ENCODE data around the gene CASQ2. TPM values are rescaled to one million over a fixed set of nuclear protein-coding genes. Genes with fewer than 3 reads are reported as not detected.
"Not testable (repeated sequence)": the region's sequence is repeated elsewhere in the genome, so short reads cannot be mapped to it uniquely, and the experiment has no call there.

The CASQ2 gene
- total and polyA plus RNA-seq, 4 experiments from 2014 or later, result not detected

- Mint-ChIP-seq H3K36me3 (no peaks in the 10 kb centered on the region), H3K4me1 (no peaks in the 10 kb centered on the region), H3K27me3 (peaks cover 29 to 32% of the 10 kb centered on the region in 2 donors), H3K4me3 (no peak overlapping the region), H3K27ac (no peak overlapping the region), H3K9me3 (peaks cover 0 to 12% (median 2%) of the 10 kb centered on the region in 8 donors)
- POLR2A ChIA-PET (ENCODE audit: partially characterized antibody), result no interaction called here
- no peaks in the 10 kb centered on the region for H3K27me3 ChIP-seq (ENCODE audit: insufficient read depth, low read length)
- DNase-seq, result no peak
- no peaks in the 10 kb centered on the region for H3K36me3 ChIP-seq (ENCODE audit: insufficient read depth, low read length)
- intact Hi-C loops (cut with micrococcal nuclease), result no loop called here
- H3K4me3 ChIP-seq (ENCODE audit: low read length in 2 of 2), result no peak overlapping the region
- no peaks in the 10 kb centered on the region for H3K4me1 ChIP-seq (ENCODE audit: insufficient read depth, low read length)
- CTCF ChIA-PET (ENCODE audit: partially characterized antibody), result interaction anchor here (0.5 kb wide), 1 partner anchor 9 kb away, joined by 3 read pairs; no protein-coding TSS in a partner anchor
- H3K27ac ChIP-seq (ENCODE audit: low read depth, low read length), result no peak overlapping the region
- H3K9me3 ChIP-seq (ENCODE audit: control insufficient read depth in 1 of 2, low read length in 2 of 2), result no peaks in the 10 kb centered on the region
Measured at GRCh38 chr1:115781851-115782250, 13.3 kb upstream of the CASQ2 start.

GRCh38 chr1:115781343-115781742 is 12.8 kb upstream of the CASQ2 start:
- POLR2A ChIA-PET (ENCODE audit: partially characterized antibody), result no interaction called here
- CTCF ChIA-PET (ENCODE audit: partially characterized antibody), result interaction anchor here (0.5 kb wide), 1 partner anchor 9 kb away, joined by 3 read pairs; no protein-coding TSS in a partner anchor
- intact Hi-C loops (cut with micrococcal nuclease), result no loop called here

GRCh38 chr1:115780655-115781054 is 12.1 kb upstream of the CASQ2 start:
- peaks cover 26 to 32% of the 10 kb centered on the region in 2 donors for H3K27me3 Mint-ChIP-seq
- H3K27me3 ChIP-seq (ENCODE audit: insufficient read depth, low read length); H3K9me3 ChIP-seq (ENCODE audit: control insufficient read depth in 1 of 2, low read length in 2 of 2); H3K27ac ChIP-seq (ENCODE audit: low read depth, low read length); intact Hi-C loops (cut with micrococcal nuclease); H3K36me3 ChIP-seq (ENCODE audit: insufficient read depth, low read length); H3K4me3 ChIP-seq (ENCODE audit: low read length in 2 of 2); POLR2A ChIA-PET (ENCODE audit: partially characterized antibody); H3K4me1 ChIP-seq (ENCODE audit: insufficient read depth, low read length); H3K4me3 Mint-ChIP-seq; H3K36me3 Mint-ChIP-seq; DNase-seq; H3K4me1 Mint-ChIP-seq; H3K27ac Mint-ChIP-seq; CTCF ChIA-PET (ENCODE audit: partially characterized antibody); H3K9me3 Mint-ChIP-seq: not testable (repeated sequence)

More at GRCh38 chr1:115781343-115781742, 12.8 kb upstream of the CASQ2 start:
- no peaks in the 10 kb centered on the region for H3K36me3 ChIP-seq (ENCODE audit: insufficient read depth, low read length)
- H3K27ac ChIP-seq (ENCODE audit: low read depth, low read length), result no peak overlapping the region
- DNase-seq, result no peak
- Mint-ChIP-seq H3K4me3 (no peak overlapping the region), H3K9me3 (peaks cover 0 to 10% (median under 1%) of the 10 kb centered on the region in 8 donors), H3K4me1 (no peaks in the 10 kb centered on the region), H3K27me3 (peaks cover 28 to 32% of the 10 kb centered on the region in 2 donors), H3K36me3 (no peaks in the 10 kb centered on the region), H3K27ac (no peak overlapping the region)
- H3K4me1 ChIP-seq (ENCODE audit: insufficient read depth, low read length), result no peaks in the 10 kb centered on the region
- H3K27me3 ChIP-seq (ENCODE audit: insufficient read depth, low read length), result no peaks in the 10 kb centered on the region
- no peak overlapping the region for H3K4me3 ChIP-seq (ENCODE audit: low read length in 2 of 2)
- no peaks in the 10 kb centered on the region for H3K9me3 ChIP-seq (ENCODE audit: control insufficient read depth in 1 of 2, low read length in 2 of 2)

- H3K27ac ChIP-seq (ENCODE audit: low read depth, low read length); H3K27me3 ChIP-seq (ENCODE audit: insufficient read depth, low read length); H3K36me3 ChIP-seq (ENCODE audit: insufficient read depth, low read length); intact Hi-C loops (cut with micrococcal nuclease); DNase-seq; H3K9me3 ChIP-seq (ENCODE audit: control insufficient read depth in 1 of 2, low read length in 2 of 2); H3K36me3 Mint-ChIP-seq; H3K9me3 Mint-ChIP-seq; CTCF ChIA-PET (ENCODE audit: partially characterized antibody); H3K27ac Mint-ChIP-seq; H3K4me3 Mint-ChIP-seq; H3K4me3 ChIP-seq (ENCODE audit: low read length in 2 of 2); POLR2A ChIA-PET (ENCODE audit: partially characterized antibody); H3K4me1 Mint-ChIP-seq; H3K4me1 ChIP-seq (ENCODE audit: insufficient read depth, low read length): not testable (repeated sequence)
- H3K27me3 Mint-ChIP-seq, result peaks cover 26 to 34% of the 10 kb centered on the region in 2 donors
Measured at GRCh38 chr1:115779075-115779474, 10.6 kb upstream of the CASQ2 start.

GRCh38 chr1:115771847-115772457 is 3.4 kb upstream of the CASQ2 start:
- no peak overlapping the region for H3K27ac ChIP-seq (ENCODE audit: low read depth, low read length)
- no peaks in the 10 kb centered on the region for H3K9me3 ChIP-seq (ENCODE audit: control insufficient read depth in 1 of 2, low read length in 2 of 2)
- H3K36me3 ChIP-seq (ENCODE audit: insufficient read depth, low read length), result no peaks in the 10 kb centered on the region
- POLR2A ChIA-PET (ENCODE audit: partially characterized antibody), result no interaction called here
- Mint-ChIP-seq H3K9me3 (peaks cover 0 to 1% (median 0%) of the 10 kb centered on the region in 8 donors), H3K27me3 (peaks cover 3 to 9% of the 10 kb centered on the region in 2 donors), H3K4me3 (no peak overlapping the region), H3K27ac (no peak overlapping the region), H3K36me3 (no peaks in the 10 kb centered on the region), H3K4me1 (peaks cover 0 to 3% (median 0%) of the 10 kb centered on the region in 4 donors)
- DNase-seq, result no peak
- no peak overlapping the region for H3K4me3 ChIP-seq (ENCODE audit: low read length in 2 of 2)
- CTCF ChIA-PET (ENCODE audit: partially characterized antibody), result interaction anchor here (2.2 kb wide), 1 partner anchor 65 kb away, joined by 4 read pairs; no protein-coding TSS in a partner anchor
- intact Hi-C loops (cut with micrococcal nuclease), result no loop called here
- H3K27me3 ChIP-seq (ENCODE audit: insufficient read depth, low read length), result no peaks in the 10 kb centered on the region
- H3K4me1 ChIP-seq (ENCODE audit: insufficient read depth, low read length), result no peaks in the 10 kb centered on the region

DNA sequence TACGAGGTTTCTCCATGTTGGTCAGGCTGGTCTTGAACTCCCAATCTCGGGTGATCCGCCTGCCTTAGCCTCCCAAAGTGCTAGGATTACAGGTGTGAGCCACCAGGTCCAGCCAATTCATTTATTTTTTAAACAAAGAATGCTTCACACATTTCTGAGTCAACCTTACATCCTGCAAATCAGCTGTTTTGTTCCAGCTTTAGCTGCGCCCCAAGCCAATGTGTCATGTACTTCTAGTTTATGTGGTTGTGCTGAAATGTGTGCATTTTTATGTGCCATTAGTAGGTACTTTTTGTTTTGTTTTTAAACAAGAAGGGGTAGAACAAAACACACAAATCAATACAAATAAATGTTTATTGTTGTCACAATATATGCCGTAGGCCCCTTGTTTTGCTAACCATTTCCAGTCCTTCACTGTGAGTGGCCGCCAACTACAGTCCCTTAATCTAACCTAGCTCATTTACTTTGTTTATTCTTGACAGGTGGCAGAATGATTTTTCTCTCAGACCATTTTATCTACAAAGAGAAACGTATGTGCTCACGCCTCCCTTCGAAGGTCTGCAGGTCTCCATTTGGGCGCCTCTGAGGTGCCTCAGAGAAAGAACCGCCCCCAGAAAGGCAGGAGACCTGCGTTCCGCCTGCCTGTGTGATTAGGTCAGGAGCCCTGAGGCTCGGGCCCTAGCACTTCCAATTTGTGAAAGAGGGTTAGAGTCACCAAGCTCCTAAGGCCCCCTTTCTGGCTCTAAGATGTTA is 2.8 kb upstream of the CASQ2 start:
- no peaks in the 10 kb centered on the region for H3K4me1 ChIP-seq (ENCODE audit: insufficient read depth, low read length)
- ChIA-PET POLR2A (ENCODE audit: partially characterized antibody) (no interaction called here), CTCF (ENCODE audit: partially characterized antibody) (interaction anchor here (2.2 kb wide), 1 partner anchor 65 kb away, joined by 4 read pairs; no protein-coding TSS in a partner anchor)
- Mint-ChIP-seq H3K4me3 (no peak overlapping the region), H3K9me3 (peaks cover 0 to 1% (median 0%) of the 10 kb centered on the region in 8 donors), H3K36me3 (no peaks in the 10 kb centered on the region), H3K27me3 (peaks cover 4 to 9% of the 10 kb centered on the region in 2 donors), H3K4me1 (peaks cover 0 to 3% (median 0%) of the 10 kb centered on the region in 4 donors), H3K27ac (no peak overlapping the region)
- no peak for DNase-seq
- intact Hi-C loops (cut with micrococcal nuclease), result no loop called here
- H3K27me3 ChIP-seq (ENCODE audit: insufficient read depth, low read length), result no peaks in the 10 kb centered on the region
- no peak overlapping the region for H3K4me3 ChIP-seq (ENCODE audit: low read length in 2 of 2)
- H3K36me3 ChIP-seq (ENCODE audit: insufficient read depth, low read length), result no peaks in the 10 kb centered on the region
- no peak overlapping the region for H3K27ac ChIP-seq (ENCODE audit: low read depth, low read length)
- no peaks in the 10 kb centered on the region for H3K9me3 ChIP-seq (ENCODE audit: control insufficient read depth in 1 of 2, low read length in 2 of 2)

- Histone ChIP-seq H3K4me3 (ENCODE audit: low read length in 2 of 2) (no peak overlapping the region), H3K4me1 (ENCODE audit: insufficient read depth, low read length) (no peaks in the 10 kb centered on the region), H3K9me3 (ENCODE audit: control insufficient read depth in 1 of 2, low read length in 2 of 2) (no peaks in the 10 kb centered on the region), H3K27me3 (ENCODE audit: insufficient read depth, low read length) (no peaks in the 10 kb centered on the region), H3K36me3 (ENCODE audit: insufficient read depth, low read length) (no peaks in the 10 kb centered on the region), H3K27ac (ENCODE audit: low read depth, low read length) (no peak overlapping the region)
- intact Hi-C loops (cut with micrococcal nuclease), result no loop called here
- DNase-seq, result no peak
- no peak overlapping the region for H3K27ac Mint-ChIP-seq
- H3K9me3 Mint-ChIP-seq, result no peaks in the 10 kb centered on the region
- peaks cover 3 to 12% of the 10 kb centered on the region in 2 donors for H3K27me3 Mint-ChIP-seq
- ChIA-PET CTCF (ENCODE audit: partially characterized antibody) (no interaction called here), POLR2A (ENCODE audit: partially characterized antibody) (no interaction called here)
- H3K4me1 Mint-ChIP-seq, result peaks cover 0 to 3% (median 0%) of the 10 kb centered on the region in 4 donors
- no peak overlapping the region for H3K4me3 Mint-ChIP-seq
- H3K36me3 Mint-ChIP-seq, result no peaks in the 10 kb centered on the region
Measured at GRCh38 chr1:115767403-115767802, 1.1 kb downstream of the CASQ2 start.

Measured in CD4-positive, alpha-beta memory T cell (primary cell).